Neural cell (in vitro differentiated cells): ENCODE data around the gene ZNF474.

Experiments
- MXI1 ChIP-seq: fragments of 450-650 bp; conservative IDR thresholded peaks from 2 replicates; pipeline ENCODE4 v1.6.1; 2014; ENCODE audit warnings: antibody characterized with exemption, mild to moderate bottlenecking; ENCODE audit not compliant: poor library complexity, severe bottlenecking
- TF ChIP-seq, protein P1 (sequence below): fragments of 450-650 bp; IDR thresholded peaks from 2 replicates; pipeline ENCODE4 v1.5.1; 2014; ENCODE audit warnings: antibody characterized with exemption, mild to moderate bottlenecking, moderate library complexity; ENCODE audit not compliant: poor library complexity, severe bottlenecking

DNA sequence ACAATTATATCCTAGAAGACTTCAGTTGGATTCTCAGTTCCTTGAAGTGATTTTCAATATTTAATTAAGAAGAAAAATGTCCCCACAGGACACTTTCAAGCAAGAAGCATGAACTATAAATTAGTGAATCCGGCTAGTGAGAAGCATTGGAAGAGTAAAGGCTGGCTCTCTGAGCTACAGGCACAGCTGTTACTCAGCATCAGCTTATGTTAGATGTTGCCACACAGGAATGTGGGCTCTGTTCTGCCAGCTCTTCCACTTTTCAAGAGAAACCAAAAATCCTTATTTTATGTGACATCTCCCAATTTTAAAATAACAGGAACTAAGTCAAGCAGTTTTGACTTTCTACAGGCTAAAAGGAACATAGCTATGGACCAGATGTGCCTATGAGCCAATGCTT lies 14.9 kb downstream of the ZNF474 start:
- TF ChIP-seq, protein P1, sequence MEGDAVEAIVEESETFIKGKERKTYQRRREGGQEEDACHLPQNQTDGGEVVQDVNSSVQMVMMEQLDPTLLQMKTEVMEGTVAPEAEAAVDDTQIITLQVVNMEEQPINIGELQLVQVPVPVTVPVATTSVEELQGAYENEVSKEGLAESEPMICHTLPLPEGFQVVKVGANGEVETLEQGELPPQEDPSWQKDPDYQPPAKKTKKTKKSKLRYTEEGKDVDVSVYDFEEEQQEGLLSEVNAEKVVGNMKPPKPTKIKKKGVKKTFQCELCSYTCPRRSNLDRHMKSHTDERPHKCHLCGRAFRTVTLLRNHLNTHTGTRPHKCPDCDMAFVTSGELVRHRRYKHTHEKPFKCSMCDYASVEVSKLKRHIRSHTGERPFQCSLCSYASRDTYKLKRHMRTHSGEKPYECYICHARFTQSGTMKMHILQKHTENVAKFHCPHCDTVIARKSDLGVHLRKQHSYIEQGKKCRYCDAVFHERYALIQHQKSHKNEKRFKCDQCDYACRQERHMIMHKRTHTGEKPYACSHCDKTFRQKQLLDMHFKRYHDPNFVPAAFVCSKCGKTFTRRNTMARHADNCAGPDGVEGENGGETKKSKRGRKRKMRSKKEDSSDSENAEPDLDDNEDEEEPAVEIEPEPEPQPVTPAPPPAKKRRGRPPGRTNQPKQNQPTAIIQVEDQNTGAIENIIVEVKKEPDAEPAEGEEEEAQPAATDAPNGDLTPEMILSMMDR = no peak
- no peak for TF ChIP-seq MXI1
